ENCODE measurements around the gene UTP11. TPM values are rescaled to one million over a fixed set of nuclear protein-coding genes. Genes with fewer than 3 reads are reported as not detected.

UTP11 gene
- total RNA-seq, 2 experiments from 2014 or later: 40.1 to 43.8 TPM

- Histone ChIP-seq H3K9me3 (ENCODE audit: low read length) (no peaks in the 10 kb centered on the region), H2AFZ (ENCODE audit: low read length) (no peak overlapping the region), H3K4me1 (ENCODE audit: insufficient read depth, low read length, poor library complexity, severe bottlenecking) (peaks cover 14% of the 10 kb centered on the region), H3K9me2 (ENCODE audit: insufficient read depth, low read length) (no peaks in the 10 kb centered on the region), H4K20me1 (ENCODE audit: insufficient read depth, low read length) (no peaks in the 10 kb centered on the region), H3K27ac (ENCODE audit: low read depth, low read length, poor library complexity, severe bottlenecking) (no peak overlapping the region), H3K79me2 (ENCODE audit: insufficient read depth, low read depth, low read length) (no peaks in the 10 kb centered on the region), H3K36me3 (ENCODE audit: insufficient read depth, low read length) (peaks cover 36% of the 10 kb centered on the region), H3K4me3 (ENCODE audit: low read depth, low read length, poor library complexity, severe bottlenecking) (no peak overlapping the region), H3K4me2 (ENCODE audit: low read length) (no peak overlapping the region)
- no peak for DNase-seq (ENCODE audit: low spot score)
- intact Hi-C loops (cut with micrococcal nuclease; ENCODE audit: unreplicated experiment): no loop called here
- no TSS peak for BruUV-seq (replicated peaks)
- ChIA-PET POLR2A (no interaction called here), CTCF (ENCODE audit: unreplicated experiment) (no interaction called here)
- TF ChIP-seq EZH2phosphoT487 (IDR thresholded peaks at IDR 0.05; ENCODE audit: borderline replicate concordance, low read depth, low read length): no peak
- TF ChIP-seq, protein P1, sequence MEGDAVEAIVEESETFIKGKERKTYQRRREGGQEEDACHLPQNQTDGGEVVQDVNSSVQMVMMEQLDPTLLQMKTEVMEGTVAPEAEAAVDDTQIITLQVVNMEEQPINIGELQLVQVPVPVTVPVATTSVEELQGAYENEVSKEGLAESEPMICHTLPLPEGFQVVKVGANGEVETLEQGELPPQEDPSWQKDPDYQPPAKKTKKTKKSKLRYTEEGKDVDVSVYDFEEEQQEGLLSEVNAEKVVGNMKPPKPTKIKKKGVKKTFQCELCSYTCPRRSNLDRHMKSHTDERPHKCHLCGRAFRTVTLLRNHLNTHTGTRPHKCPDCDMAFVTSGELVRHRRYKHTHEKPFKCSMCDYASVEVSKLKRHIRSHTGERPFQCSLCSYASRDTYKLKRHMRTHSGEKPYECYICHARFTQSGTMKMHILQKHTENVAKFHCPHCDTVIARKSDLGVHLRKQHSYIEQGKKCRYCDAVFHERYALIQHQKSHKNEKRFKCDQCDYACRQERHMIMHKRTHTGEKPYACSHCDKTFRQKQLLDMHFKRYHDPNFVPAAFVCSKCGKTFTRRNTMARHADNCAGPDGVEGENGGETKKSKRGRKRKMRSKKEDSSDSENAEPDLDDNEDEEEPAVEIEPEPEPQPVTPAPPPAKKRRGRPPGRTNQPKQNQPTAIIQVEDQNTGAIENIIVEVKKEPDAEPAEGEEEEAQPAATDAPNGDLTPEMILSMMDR (conservative IDR thresholded peaks at IDR 0.05; ENCODE audit: low read length): no peak
Measured at GRCh38 chr1:38027201-38028104, 14.9 kb downstream of the UTP11 start.

DNA sequence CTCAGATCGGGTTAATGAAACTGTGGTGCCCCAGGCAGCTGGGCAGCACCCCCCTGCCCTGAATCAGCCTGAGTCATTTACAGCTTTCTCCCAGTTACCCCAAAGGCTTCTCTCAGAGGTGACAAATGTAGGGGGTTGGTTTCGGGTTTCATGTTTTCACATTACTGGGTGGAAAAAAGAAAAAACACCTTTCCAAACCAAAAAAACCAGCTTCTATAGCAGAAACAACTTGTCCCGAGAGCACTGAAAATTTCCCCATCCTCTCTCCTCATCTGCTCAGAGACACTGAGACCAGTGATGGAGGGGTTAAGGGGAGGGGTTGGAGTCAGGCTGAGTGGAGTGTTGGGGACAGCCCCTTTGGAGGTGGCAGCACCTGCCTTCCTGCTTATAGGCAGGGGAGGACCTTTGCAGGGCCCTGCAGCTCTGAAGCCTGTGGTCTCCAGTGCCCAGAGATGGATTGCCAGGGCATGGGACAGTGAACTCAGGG lies 15.6 kb downstream of the UTP11 start:
- Histone ChIP-seq H3K36me3 (ENCODE audit: insufficient read depth, low read length) (peaks cover 29% of the 10 kb centered on the region), H3K9me2 (ENCODE audit: insufficient read depth, low read length) (no peaks in the 10 kb centered on the region), H4K20me1 (ENCODE audit: insufficient read depth, low read length) (no peaks in the 10 kb centered on the region), H3K4me1 (ENCODE audit: insufficient read depth, low read length, poor library complexity, severe bottlenecking) (peaks cover 14% of the 10 kb centered on the region), H3K27ac (ENCODE audit: low read depth, low read length, poor library complexity, severe bottlenecking) (no peak overlapping the region), H3K9me3 (ENCODE audit: low read length) (no peaks in the 10 kb centered on the region), H3K4me2 (ENCODE audit: low read length) (no peak overlapping the region), H2AFZ (ENCODE audit: low read length) (no peak overlapping the region), H3K4me3 (ENCODE audit: low read depth, low read length, poor library complexity, severe bottlenecking) (no peak overlapping the region), H3K79me2 (ENCODE audit: insufficient read depth, low read depth, low read length) (no peaks in the 10 kb centered on the region)
- ChIA-PET POLR2A (no interaction called here), CTCF (ENCODE audit: unreplicated experiment) (no interaction called here)
- intact Hi-C loops (cut with micrococcal nuclease; ENCODE audit: unreplicated experiment): no loop called here
- BruUV-seq (replicated peaks): no TSS peak
- TF ChIP-seq, protein P1 (conservative IDR thresholded peaks at IDR 0.05; ENCODE audit: low read length): no peak
- TF ChIP-seq EZH2phosphoT487 (IDR thresholded peaks at IDR 0.05; ENCODE audit: borderline replicate concordance, low read depth, low read length): no peak
- DNase-seq (ENCODE audit: low spot score): no peak

GRCh38 chr1:38028671-38029070 lies 16.1 kb downstream of the UTP11 start:
- H3K79me2 ChIP-seq (ENCODE audit: insufficient read depth, low read depth, low read length): no peaks in the 10 kb centered on the region
- POLR2A ChIA-PET: no interaction called here
- no peak overlapping the region for H3K27ac ChIP-seq (ENCODE audit: low read depth, low read length, poor library complexity, severe bottlenecking)
- H4K20me1 ChIP-seq (ENCODE audit: insufficient read depth, low read length): no peaks in the 10 kb centered on the region
- DNase-seq (ENCODE audit: low spot score): no peak
- CTCF ChIA-PET (ENCODE audit: unreplicated experiment): no interaction called here
- H3K9me2 ChIP-seq (ENCODE audit: insufficient read depth, low read length): no peaks in the 10 kb centered on the region
- no peak overlapping the region for H2AFZ ChIP-seq (ENCODE audit: low read length)
- intact Hi-C loops (cut with micrococcal nuclease; ENCODE audit: unreplicated experiment): no loop called here
- H3K9me3 ChIP-seq (ENCODE audit: low read length): no peaks in the 10 kb centered on the region
- H3K4me2 ChIP-seq (ENCODE audit: low read length): no peak overlapping the region
- H3K36me3 ChIP-seq (ENCODE audit: insufficient read depth, low read length): peaks cover 24% of the 10 kb centered on the region
- no peak for TF ChIP-seq EZH2phosphoT487 (IDR thresholded peaks at IDR 0.05; ENCODE audit: borderline replicate concordance, low read depth, low read length)
- TF ChIP-seq, protein P1 (conservative IDR thresholded peaks at IDR 0.05; ENCODE audit: low read length): 0 out of 2 replicates have a peak, but pooled peaks have one; percentile 43
- peaks cover 14% of the 10 kb centered on the region for H3K4me1 ChIP-seq (ENCODE audit: insufficient read depth, low read length, poor library complexity, severe bottlenecking)
- no peak overlapping the region for H3K4me3 ChIP-seq (ENCODE audit: low read depth, low read length, poor library complexity, severe bottlenecking)
- BruUV-seq (replicated peaks): no TSS peak

Data from OCI-LY7 (cell line).